GM18519 (cell line): ENCODE results near the gene UQCRQ.

Experiments used
- ATAC-seq: cut with Tn5 transposase; IDR thresholded peaks from one replicate; pipeline ENCODE4 v1.9.1; 2021; ENCODE audit warnings: mild to moderate bottlenecking, moderate library complexity; ENCODE audit not compliant: unreplicated experiment, low FRiP score

The UQCRQ gene

GRCh38 chr5:132898094-132898493 lies 31.7 kb downstream of the UQCRQ start:
- ATAC-seq = no peak

GRCh38 chr5:132901036-132901435 lies 34.6 kb downstream of the UQCRQ start:
- no peak for ATAC-seq

GRCh38 chr5:132901730-132902129 lies 35.3 kb downstream of the UQCRQ start:
- ATAC-seq = no peak

GRCh38 chr5:132905938-132906337 lies 39.5 kb downstream of the UQCRQ start:
- no peak for ATAC-seq

GRCh38 chr5:132907161-132907560 lies 40.7 kb downstream of the UQCRQ start:
- no peak for ATAC-seq

- no peak for ATAC-seq
Measured at GRCh38 chr5:132909702-132910101, 43.3 kb downstream of the UQCRQ start.

GRCh38 chr5:132915681-132916080 lies 49.2 kb downstream of the UQCRQ start:
- no peak for ATAC-seq

GRCh38 chr5:132916086-132916485 lies 49.6 kb downstream of the UQCRQ start:
- no peak for ATAC-seq
